Osteoblast (primary cell): ENCODE measurements around the gene NNMT. TPM values are rescaled to one million over a fixed set of nuclear protein-coding genes. Genes with fewer than 3 reads are reported as not detected.

ENCODE experiments used
- DNase-seq: peaks from one replicate; pipeline ENCODE4 v3.0.0; 2011; ENCODE audit warnings: low spot score, mixed read lengths; ENCODE audit not compliant: insufficient read length; ENCODE audit errors: missing footprints
- H2AFZ ChIP-seq: 2 replicates; pipeline ENCODE4 v1.6.0; 2011; ENCODE audit warnings: mild to moderate bottlenecking, low read length
- H3K27ac ChIP-seq: 2 replicates; pipeline ENCODE4 v1.5.1; 2011; ENCODE audit warnings: mild to moderate bottlenecking, low read depth, low read length, moderate library complexity
- H3K27me3 ChIP-seq: 2 replicates; pipeline ENCODE4 v1.6.0; 2012; ENCODE audit warnings: mild to moderate bottlenecking, control low read depth, inconsistent platforms, low read length, moderate library complexity; ENCODE audit not compliant: insufficient read depth
- H3K36me3 ChIP-seq: 2 replicates; pipeline ENCODE4 v1.5.1; 2011; ENCODE audit warnings: mild to moderate bottlenecking, low read length, control low read depth, moderate library complexity; ENCODE audit not compliant: insufficient read depth
- H3K4me1 ChIP-seq: 2 replicates; pipeline ENCODE4 v1.5.1; 2011; ENCODE audit warnings: mild to moderate bottlenecking, low read length, control low read depth, moderate library complexity; ENCODE audit not compliant: insufficient read depth
- H3K4me2 ChIP-seq: 2 replicates; pipeline ENCODE4 v1.6.0; 2011; ENCODE audit warnings: mild to moderate bottlenecking, low read length; ENCODE audit not compliant: insufficient read depth
- H3K4me3 ChIP-seq: fragments of 200-600 bp; sonication (generic); 3 replicates; pipeline ENCODE4 v1.5.1; 2012; ENCODE audit warnings: mild to moderate bottlenecking, low read length, inconsistent platforms; ENCODE audit not compliant: insufficient read depth
- H3K79me2 ChIP-seq: 2 replicates; pipeline ENCODE4 v1.6.0; 2012; ENCODE audit warnings: mild to moderate bottlenecking, low read length, control low read depth, inconsistent platforms; ENCODE audit not compliant: insufficient read depth
- H3K9me3 ChIP-seq: 2 replicates; pipeline ENCODE4 v1.5.1; 2011; ENCODE audit warnings: low read depth, low read length, control low read depth
- H4K20me1 ChIP-seq: 2 replicates; pipeline ENCODE4 v1.6.0; 2012; ENCODE audit warnings: mild to moderate bottlenecking, low read length, control low read depth; ENCODE audit not compliant: insufficient read depth
- total RNA-seq: library from RNA; depleted of rRNA; stranded (reverse); fragments of >200 nt; gene quantifications from 2 replicates; pipeline ENCODE4 v1.2.3, GENCODE V29; 2012
- TF ChIP-seq, protein P1 (sequence below): IDR thresholded peaks from 2 replicates; pipeline ENCODE4 v1.5.1; 2011; ENCODE audit warnings: mild to moderate bottlenecking, low read depth, low read length, moderate library complexity; ENCODE audit errors: extremely low read depth

NNMT gene
- total RNA-seq, 1 donor, result 1,196 TPM

DNA sequence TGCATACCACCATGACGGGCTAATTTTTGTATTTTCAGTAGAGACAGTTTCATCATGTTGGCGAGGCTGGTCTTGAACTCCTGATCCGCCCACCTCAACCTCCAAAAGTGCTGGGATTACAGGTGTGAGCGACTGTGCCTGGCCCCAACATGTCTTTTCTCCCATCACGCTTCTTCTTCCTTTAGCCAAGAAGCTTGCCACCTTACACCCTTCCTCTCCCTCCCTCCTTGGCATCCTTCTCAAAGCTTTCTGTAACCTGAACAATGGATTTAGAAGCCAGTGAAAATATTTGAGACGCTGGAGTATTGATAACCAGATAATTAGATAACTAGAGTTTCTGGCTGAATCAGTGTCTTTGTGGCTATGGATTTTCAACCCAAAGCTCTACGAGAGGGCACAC is 11.3 kb upstream of the NNMT start:
- no peaks in the 10 kb centered on the region for H3K79me2 ChIP-seq
- no peak for DNase-seq
- H3K4me1 ChIP-seq, result peaks cover 36% of the 10 kb centered on the region

DNA sequence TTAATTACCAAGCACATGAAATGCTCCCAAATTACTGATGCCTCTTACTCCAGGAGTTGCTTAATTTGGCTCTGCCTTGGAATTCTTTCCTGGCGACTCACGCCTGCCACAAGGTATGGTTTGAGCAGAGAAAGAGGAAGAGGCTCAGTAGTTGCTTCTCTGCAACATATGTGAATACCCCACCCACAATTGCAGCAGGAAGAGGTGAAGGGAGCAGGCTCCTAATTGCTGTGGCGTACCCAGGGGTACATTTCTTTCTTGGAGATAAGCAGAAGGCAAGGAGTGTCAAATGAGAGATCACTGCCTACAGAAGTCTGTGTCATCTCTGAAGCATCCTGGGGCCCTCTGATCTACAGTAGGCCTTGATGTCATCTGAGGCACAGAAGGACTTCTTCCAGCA is 10.6 kb upstream of the NNMT start:
- no peaks in the 10 kb centered on the region for H3K79me2 ChIP-seq
- H4K20me1 ChIP-seq, result no peaks in the 10 kb centered on the region
- H3K4me1 ChIP-seq, result peaks cover 38% of the 10 kb centered on the region
- DNase-seq, result no peak
- TF ChIP-seq, protein P1, sequence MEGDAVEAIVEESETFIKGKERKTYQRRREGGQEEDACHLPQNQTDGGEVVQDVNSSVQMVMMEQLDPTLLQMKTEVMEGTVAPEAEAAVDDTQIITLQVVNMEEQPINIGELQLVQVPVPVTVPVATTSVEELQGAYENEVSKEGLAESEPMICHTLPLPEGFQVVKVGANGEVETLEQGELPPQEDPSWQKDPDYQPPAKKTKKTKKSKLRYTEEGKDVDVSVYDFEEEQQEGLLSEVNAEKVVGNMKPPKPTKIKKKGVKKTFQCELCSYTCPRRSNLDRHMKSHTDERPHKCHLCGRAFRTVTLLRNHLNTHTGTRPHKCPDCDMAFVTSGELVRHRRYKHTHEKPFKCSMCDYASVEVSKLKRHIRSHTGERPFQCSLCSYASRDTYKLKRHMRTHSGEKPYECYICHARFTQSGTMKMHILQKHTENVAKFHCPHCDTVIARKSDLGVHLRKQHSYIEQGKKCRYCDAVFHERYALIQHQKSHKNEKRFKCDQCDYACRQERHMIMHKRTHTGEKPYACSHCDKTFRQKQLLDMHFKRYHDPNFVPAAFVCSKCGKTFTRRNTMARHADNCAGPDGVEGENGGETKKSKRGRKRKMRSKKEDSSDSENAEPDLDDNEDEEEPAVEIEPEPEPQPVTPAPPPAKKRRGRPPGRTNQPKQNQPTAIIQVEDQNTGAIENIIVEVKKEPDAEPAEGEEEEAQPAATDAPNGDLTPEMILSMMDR, result no peak
- H3K4me3 ChIP-seq, result no peak overlapping the region
- peak overlapping the region; percentile 20 for H3K4me2 ChIP-seq
- H3K36me3 ChIP-seq, result no peaks in the 10 kb centered on the region
- no peaks in the 10 kb centered on the region for H3K9me3 ChIP-seq
- no peaks in the 10 kb centered on the region for H3K27me3 ChIP-seq
- no peak overlapping the region for H2AFZ ChIP-seq
- H3K27ac ChIP-seq, result peak overlapping the region; percentile 38

More for the DNA sequence above, 11.3 kb upstream of the NNMT start:
- H3K27ac ChIP-seq, result no peak overlapping the region
- H3K36me3 ChIP-seq, result no peaks in the 10 kb centered on the region
- no peak overlapping the region for H2AFZ ChIP-seq
- no peak overlapping the region for H3K4me3 ChIP-seq
- no peaks in the 10 kb centered on the region for H3K9me3 ChIP-seq
- H3K27me3 ChIP-seq, result no peaks in the 10 kb centered on the region
- no peak overlapping the region for H3K4me2 ChIP-seq
- H4K20me1 ChIP-seq, result no peaks in the 10 kb centered on the region
- TF ChIP-seq, protein P1, result no peak

DNA sequence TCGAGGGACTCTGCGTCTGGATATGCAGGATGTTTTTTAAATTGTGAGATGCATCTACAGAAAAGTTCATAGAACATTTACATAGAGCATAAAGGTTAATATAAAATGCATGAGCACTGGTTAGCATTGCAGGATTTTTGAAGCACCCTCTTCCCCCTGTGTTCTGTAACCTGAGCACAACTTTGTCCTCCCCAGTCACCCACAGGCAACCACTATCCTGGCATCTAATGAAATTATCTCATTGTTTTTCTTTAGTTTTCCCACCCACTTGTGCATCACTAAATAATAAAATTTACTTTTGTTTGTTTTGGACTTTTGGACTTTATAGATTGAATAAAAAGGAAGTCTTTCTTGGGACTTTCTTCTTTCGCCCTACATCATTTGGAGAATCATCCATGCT is 10.0 kb upstream of the NNMT start:
- Histone ChIP-seq H3K4me3 (no peak overlapping the region), H3K79me2 (no peaks in the 10 kb centered on the region), H3K27me3 (no peaks in the 10 kb centered on the region), H3K4me1 (peaks cover 38% of the 10 kb centered on the region), H3K9me3 (no peaks in the 10 kb centered on the region), H3K27ac (peak overlapping the region; percentile 38), H3K36me3 (no peaks in the 10 kb centered on the region), H3K4me2 (no peak overlapping the region), H2AFZ (no peak overlapping the region), H4K20me1 (no peaks in the 10 kb centered on the region)
- no peak for DNase-seq
- TF ChIP-seq, protein P1, result no peak

DNA sequence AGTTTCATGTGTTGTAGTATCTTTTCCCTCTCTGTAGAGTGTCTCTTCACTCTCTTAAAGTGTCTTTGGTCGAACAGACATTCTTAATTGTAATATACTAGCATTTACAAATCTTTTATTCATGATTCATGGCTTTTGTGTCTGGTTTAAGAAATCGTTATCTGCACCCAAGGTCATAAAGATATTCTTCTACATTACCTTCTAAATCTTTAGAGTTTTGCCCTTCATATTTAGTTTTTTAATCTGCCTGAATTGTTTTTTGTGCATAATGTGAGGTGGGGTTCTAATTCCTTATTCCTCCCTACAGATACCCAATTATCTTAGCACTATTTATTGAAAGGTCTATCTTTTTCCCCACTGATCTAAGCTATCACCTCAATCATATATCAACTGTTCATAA is 9.0 kb upstream of the NNMT start:
- Histone ChIP-seq H2AFZ (no peak overlapping the region), H4K20me1 (no peaks in the 10 kb centered on the region), H3K4me1 (peaks cover 42% of the 10 kb centered on the region), H3K79me2 (no peaks in the 10 kb centered on the region), H3K27ac (no peak overlapping the region), H3K36me3 (no peaks in the 10 kb centered on the region), H3K27me3 (no peaks in the 10 kb centered on the region), H3K9me3 (no peaks in the 10 kb centered on the region), H3K4me3 (no peak overlapping the region), H3K4me2 (no peak overlapping the region)
- DNase-seq, result no peak
- TF ChIP-seq, protein P1, result no peak
